ENCODE data around the gene CDC20. TPM values are rescaled to one million over a fixed set of nuclear protein-coding genes. Genes with fewer than 3 reads are reported as not detected.
A peak's percentile ranks its signal among the peaks of the same experiment; 100 is the strongest.

The CDC20 gene
- total and polyA plus RNA-seq, 8 donors = 1.8 to 31.4 (median 11.0) TPM

GRCh38 chr1:43373066-43373940 lies 14.5 kb downstream of the CDC20 start:
- 58 to 69% (median 60%) methylated on average over 4 of the region's 4 CpGs for WGBS, 5 donors
- H3K27me3 ChIP-seq = no peaks in the 10 kb centered on the region
- no peaks in the 10 kb centered on the region for H3K9me3 ChIP-seq
- intact Hi-C loops (cut with DNase I; ENCODE audit: low total_unique reads) = no loop called here
- H3K27ac ChIP-seq = peak overlapping the region in 4 of 5 donors; percentile 7 to 64 (median 56)
- no peak overlapping the region for H3K4me3 ChIP-seq
- peaks cover 0 to 28% (median 4%) of the 10 kb centered on the region in 4 donors for H3K36me3 ChIP-seq
- no peak for DNase-seq
- TF ChIP-seq POLR2A (IDR thresholded peaks at IDR 0.05) = no peak
- TF ChIP-seq, protein P1, sequence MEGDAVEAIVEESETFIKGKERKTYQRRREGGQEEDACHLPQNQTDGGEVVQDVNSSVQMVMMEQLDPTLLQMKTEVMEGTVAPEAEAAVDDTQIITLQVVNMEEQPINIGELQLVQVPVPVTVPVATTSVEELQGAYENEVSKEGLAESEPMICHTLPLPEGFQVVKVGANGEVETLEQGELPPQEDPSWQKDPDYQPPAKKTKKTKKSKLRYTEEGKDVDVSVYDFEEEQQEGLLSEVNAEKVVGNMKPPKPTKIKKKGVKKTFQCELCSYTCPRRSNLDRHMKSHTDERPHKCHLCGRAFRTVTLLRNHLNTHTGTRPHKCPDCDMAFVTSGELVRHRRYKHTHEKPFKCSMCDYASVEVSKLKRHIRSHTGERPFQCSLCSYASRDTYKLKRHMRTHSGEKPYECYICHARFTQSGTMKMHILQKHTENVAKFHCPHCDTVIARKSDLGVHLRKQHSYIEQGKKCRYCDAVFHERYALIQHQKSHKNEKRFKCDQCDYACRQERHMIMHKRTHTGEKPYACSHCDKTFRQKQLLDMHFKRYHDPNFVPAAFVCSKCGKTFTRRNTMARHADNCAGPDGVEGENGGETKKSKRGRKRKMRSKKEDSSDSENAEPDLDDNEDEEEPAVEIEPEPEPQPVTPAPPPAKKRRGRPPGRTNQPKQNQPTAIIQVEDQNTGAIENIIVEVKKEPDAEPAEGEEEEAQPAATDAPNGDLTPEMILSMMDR (IDR thresholded peaks at IDR 0.05) = no peak
- TF ChIP-seq POLR2AphosphoS5 (IDR thresholded peaks at IDR 0.05) = peak in 1 of 3 donors; percentile 45
- TF ChIP-seq EP300 (IDR thresholded peaks at IDR 0.05) = no peak
- H3K4me1 ChIP-seq = peaks cover 7 to 36% (median 19%) of the 10 kb centered on the region in 4 donors

DNA sequence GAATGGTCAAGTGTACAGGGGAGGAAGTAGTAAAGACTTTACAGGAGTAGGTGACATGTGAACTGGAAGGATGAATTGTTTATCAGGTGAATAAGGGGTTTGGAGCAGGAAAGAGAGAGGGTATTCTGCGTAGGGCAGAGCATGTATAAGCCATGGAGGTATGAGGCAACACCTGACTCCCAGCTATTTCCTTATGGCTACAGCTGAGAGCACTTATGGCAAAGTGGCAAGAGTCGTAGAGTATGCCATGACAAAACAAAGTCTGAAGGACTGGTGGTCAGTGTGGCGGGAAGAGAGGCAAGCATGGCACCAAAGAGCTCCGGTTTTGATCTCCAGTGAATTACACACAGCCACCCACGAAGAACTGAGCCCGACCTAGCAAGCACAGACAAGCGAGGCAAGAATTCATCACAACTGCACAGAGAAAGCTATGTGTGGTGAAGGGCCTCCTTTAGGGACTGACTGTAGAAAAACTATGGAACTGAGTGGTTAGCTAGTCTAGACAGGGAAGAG lies 18.0 kb downstream of the CDC20 start:
- H3K4me1 ChIP-seq = peaks cover 0 to 18% (median 5%) of the 10 kb centered on the region in 4 donors
- intact Hi-C loops (cut with DNase I; ENCODE audit: low total_unique reads) = no loop called here
- H3K4me3 ChIP-seq = no peak overlapping the region
- no peak for DNase-seq
- 86 to 96% (median 88%) methylated on average over 7 of the region's 7 CpGs for WGBS, 5 donors
- no peaks in the 10 kb centered on the region for H3K27me3 ChIP-seq
- H3K9me3 ChIP-seq = no peaks in the 10 kb centered on the region
- TF ChIP-seq EP300 (IDR thresholded peaks at IDR 0.05) = no peak
- TF ChIP-seq, protein P1 (IDR thresholded peaks at IDR 0.05) = no peak
- TF ChIP-seq POLR2AphosphoS5 (IDR thresholded peaks at IDR 0.05) = no peak
- TF ChIP-seq POLR2A (IDR thresholded peaks at IDR 0.05) = no peak
- no peak overlapping the region for H3K27ac ChIP-seq
- H3K36me3 ChIP-seq = peaks cover 0 to 37% (median 20%) of the 10 kb centered on the region in 4 donors

- intact Hi-C loops (cut with DNase I; ENCODE audit: low total_unique reads) = no loop called here
- H3K9me3 ChIP-seq = no peaks in the 10 kb centered on the region
- peaks cover 0 to 23% (median 13%) of the 10 kb centered on the region in 4 donors for H3K4me1 ChIP-seq
- peaks cover 0 to 36% (median 31%) of the 10 kb centered on the region in 4 donors for H3K36me3 ChIP-seq
- H3K27me3 ChIP-seq = no peaks in the 10 kb centered on the region
- DNase-seq = no peak
- no peak overlapping the region for H3K27ac ChIP-seq
- 83 to 97% (median 95%) methylated on average over 1 of the region's 1 CpG for WGBS, 5 donors
- TF ChIP-seq POLR2AphosphoS5 (IDR thresholded peaks at IDR 0.05) (no peak), EP300 (IDR thresholded peaks at IDR 0.05) (no peak), POLR2A (IDR thresholded peaks at IDR 0.05) (no peak)
- TF ChIP-seq, protein P1 (IDR thresholded peaks at IDR 0.05) = no peak
- no peak overlapping the region for H3K4me3 ChIP-seq
Observed at GRCh38 chr1:43377831-43378230, 19.1 kb downstream of the CDC20 start.

DNA sequence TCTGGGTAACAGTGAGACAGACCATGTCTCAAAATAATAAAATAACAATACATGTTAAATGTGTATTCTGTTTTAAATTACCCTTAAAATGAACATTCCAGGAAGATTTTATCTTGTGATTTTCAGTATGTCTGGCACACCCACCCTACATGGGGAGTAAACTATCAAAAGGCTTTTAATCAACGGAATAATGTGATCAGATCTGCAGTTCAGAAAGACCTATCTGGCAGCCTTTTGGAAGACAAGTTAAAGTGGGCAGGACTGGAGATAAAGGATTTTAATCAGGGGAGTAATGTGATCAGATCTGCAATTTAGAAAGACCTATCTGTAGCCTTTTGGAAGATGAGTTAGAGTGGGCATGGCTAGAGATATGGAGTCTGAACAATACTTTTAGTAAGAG lies 20.7 kb downstream of the CDC20 start:
- no peak for DNase-seq
- peaks cover 15 to 50% (median 46%) of the 10 kb centered on the region in 4 donors for H3K36me3 ChIP-seq
- intact Hi-C loops (cut with DNase I; ENCODE audit: low total_unique reads) = no loop called here
- no peak overlapping the region for H3K27ac ChIP-seq
- H3K4me1 ChIP-seq = peaks cover 0 to 17% (median 11%) of the 10 kb centered on the region in 4 donors
- no peak overlapping the region for H3K4me3 ChIP-seq
- TF ChIP-seq POLR2A (IDR thresholded peaks at IDR 0.05) = no peak
- TF ChIP-seq EP300 (IDR thresholded peaks at IDR 0.05) = no peak
- H3K27me3 ChIP-seq = no peaks in the 10 kb centered on the region
- WGBS, 5 donors = 88 to 93% (median 89%) methylated on average over 1 of the region's 1 CpG
- no peaks in the 10 kb centered on the region for H3K9me3 ChIP-seq

Measured in stomach (tissue), 9 donors.